Activated CD4-positive, alpha-beta memory T cell treated with anti-CD3 and anti-CD28 coated beads for 36 hours (primary cell): Measurements from ENCODE around the gene CAPZA3. TPM values are rescaled to one million over a fixed set of nuclear protein-coding genes. Genes with fewer than 3 reads are reported as not detected.

Experiments used
- CTCF ChIA-PET: fragments of 350-600 bp; sonication (Branson Sonifier 250); formaldehyde crosslinking; loops from one replicate; lab custom pipeline; 2021; ENCODE audit warnings: antibody characterized with exemption, inconsistent platforms; lab: Charles Lee
- POLR2A ChIA-PET: fragments of 350-600 bp; sonication (Branson Sonifier 250); formaldehyde crosslinking; loops from one replicate; lab custom pipeline; 2021; ENCODE audit warnings: antibody characterized with exemption; lab: Charles Lee
- DNase-seq: peaks from one replicate; pipeline ENCODE4 v3.0.0-alpha.2; 2020
- H3K27ac Mint-ChIP-seq: one replicate; pipeline ENCODE4 v1.8.0; 2021; ENCODE audit warnings: mixed read lengths
- H3K27me3 Mint-ChIP-seq: one replicate; pipeline ENCODE4 v1.8.0; 2021; ENCODE audit warnings: mixed read lengths
- H3K36me3 Mint-ChIP-seq: one replicate; pipeline ENCODE4 v1.8.0; 2021; ENCODE audit warnings: mixed read lengths
- H3K4me1 Mint-ChIP-seq: one replicate; pipeline ENCODE4 v1.8.0; 2021; ENCODE audit warnings: low read depth, mixed read lengths
- H3K4me3 Mint-ChIP-seq: one replicate; pipeline ENCODE4 v1.8.0; 2021; ENCODE audit warnings: mild to moderate bottlenecking, mixed read lengths
- H3K9me3 Mint-ChIP-seq: one replicate; pipeline ENCODE4 v1.8.0; 2021; ENCODE audit warnings: mixed read lengths
- intact Hi-C: fragments of 100-400 bp; cut with micrococcal nuclease; formaldehyde crosslinking; loops from one replicate; pipeline ENCODE4 v1.15.1; 2023
- total RNA-seq, 2 experiments: library from RNA; stranded (reverse); gene quantifications; one replicate each; pipeline ENCODE4 v1.2.3, GENCODE V29; 2021

Gene CAPZA3
- total RNA-seq, 2 experiments from 2014 or later, result not detected

DNA sequence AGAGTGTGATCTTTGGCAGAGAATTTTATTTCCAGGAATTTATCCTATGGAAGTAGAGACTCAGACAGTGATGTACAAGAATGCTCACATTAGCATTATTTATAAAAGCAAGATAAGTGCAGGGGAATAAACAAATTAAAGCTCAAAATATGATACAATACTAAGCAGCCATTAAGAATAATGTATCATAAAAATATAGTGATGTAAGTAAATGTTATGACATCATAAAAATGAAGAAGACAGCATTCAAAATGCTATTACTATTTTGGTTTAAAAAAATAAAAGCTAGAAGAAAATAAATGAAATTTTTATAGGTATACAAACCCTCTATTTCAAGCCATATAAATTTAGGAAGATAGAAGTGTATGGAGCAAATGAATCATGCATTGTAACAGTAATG, 17.2 kb upstream of the CAPZA3 start:
- Mint-ChIP-seq H3K36me3 (no peaks in the 10 kb centered on the region), H3K27me3 (no peaks in the 10 kb centered on the region), H3K9me3 (no peaks in the 10 kb centered on the region), H3K4me1 (no peaks in the 10 kb centered on the region), H3K4me3 (no peak overlapping the region), H3K27ac (no peak overlapping the region)
- ChIA-PET CTCF (no interaction called here), POLR2A (no interaction called here)
- intact Hi-C loops, result no loop called here
- DNase-seq, result no peak

DNA sequence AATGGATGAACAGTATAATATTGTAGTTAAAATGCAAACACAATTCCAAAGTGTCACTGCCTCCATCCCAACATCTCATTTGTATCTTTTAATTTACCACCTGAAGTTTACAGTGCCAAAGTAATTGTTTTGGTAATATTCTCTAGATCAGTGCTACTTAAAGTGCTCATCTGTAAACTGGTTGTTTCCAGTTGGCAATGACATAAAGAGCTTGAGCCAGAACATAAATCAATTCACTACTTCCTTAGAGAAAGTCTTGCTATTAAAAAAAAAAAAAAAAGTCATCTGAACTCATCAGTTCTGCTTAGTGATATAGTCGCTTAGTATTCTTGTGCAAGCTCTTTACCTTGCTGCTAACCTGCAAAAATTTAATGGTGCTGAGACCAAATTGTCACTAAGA, 16.5 kb upstream of the CAPZA3 start:
- H3K36me3 Mint-ChIP-seq, result no peaks in the 10 kb centered on the region
- ChIA-PET POLR2A (no interaction called here), CTCF (interaction anchor here (0.6 kb wide), 1 partner anchor 84 kb away, joined by 3 read pairs; no protein-coding TSS in a partner anchor)
- H3K4me3 Mint-ChIP-seq, result no peak overlapping the region
- H3K27me3 Mint-ChIP-seq, result no peaks in the 10 kb centered on the region
- intact Hi-C loops, result no loop called here
- H3K27ac Mint-ChIP-seq, result no peak overlapping the region
- no peaks in the 10 kb centered on the region for H3K9me3 Mint-ChIP-seq
- no peak for DNase-seq
- no peaks in the 10 kb centered on the region for H3K4me1 Mint-ChIP-seq

DNA sequence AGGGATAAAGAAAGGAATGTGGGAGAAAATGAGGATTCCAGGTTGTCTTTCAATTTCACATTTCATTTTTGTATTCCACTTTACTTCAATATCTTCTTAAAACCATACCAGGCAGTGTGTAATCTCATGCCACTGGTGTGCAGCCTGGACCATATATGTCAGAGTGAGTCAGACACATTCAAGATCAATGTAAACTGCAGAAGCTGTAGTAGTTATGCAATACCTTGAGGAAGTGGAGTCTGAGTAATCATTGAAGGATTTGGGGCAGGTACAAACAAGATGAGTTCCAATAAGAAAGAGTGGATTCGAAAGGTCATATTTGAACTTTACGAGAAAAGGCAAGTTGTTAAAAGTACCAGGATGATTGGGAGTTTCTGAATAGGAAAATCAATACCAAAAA, 14.2 kb upstream of the CAPZA3 start:
- Mint-ChIP-seq H3K9me3 (no peaks in the 10 kb centered on the region), H3K36me3 (no peaks in the 10 kb centered on the region), H3K27ac (no peak overlapping the region), H3K27me3 (no peaks in the 10 kb centered on the region), H3K4me1 (no peaks in the 10 kb centered on the region), H3K4me3 (no peak overlapping the region)
- intact Hi-C loops, result no loop called here
- ChIA-PET CTCF (no interaction called here), POLR2A (no interaction called here)
- no peak for DNase-seq

- Mint-ChIP-seq H3K27me3 (no peaks in the 10 kb centered on the region), H3K36me3 (no peaks in the 10 kb centered on the region), H3K4me3 (no peak overlapping the region), H3K4me1 (no peaks in the 10 kb centered on the region), H3K27ac (no peak overlapping the region), H3K9me3 (peaks cover 7% of the 10 kb centered on the region)
- DNase-seq, result no peak
- CTCF ChIA-PET, result no interaction called here
- POLR2A ChIA-PET, result no interaction called here
- intact Hi-C loops, result no loop called here
Observed at GRCh38 chr12:18731156-18731555, 6.8 kb upstream of the CAPZA3 start.

DNA sequence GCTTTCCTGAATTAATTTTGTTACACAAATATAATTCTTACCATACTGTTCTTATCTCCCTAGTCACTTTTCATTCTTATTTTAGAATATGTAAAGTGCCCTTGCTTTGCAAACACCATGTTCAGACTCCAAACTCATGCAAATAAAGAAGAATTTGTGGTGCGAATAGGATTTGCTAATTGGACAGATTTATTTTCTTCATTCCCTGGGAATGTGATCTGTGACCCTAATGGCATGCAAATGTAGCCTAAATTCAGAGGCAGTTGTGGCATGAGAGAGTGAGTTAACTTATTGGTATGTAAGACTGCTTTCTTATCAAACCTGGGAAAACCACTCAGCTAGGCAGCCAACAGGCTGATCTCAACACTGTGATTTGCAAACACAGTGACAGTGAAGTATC, 10.0 kb downstream of the CAPZA3 start:
- H3K36me3 Mint-ChIP-seq, result no peaks in the 10 kb centered on the region
- intact Hi-C loops, result no loop called here
- ChIA-PET POLR2A (no interaction called here), CTCF (no interaction called here)
- H3K4me1 Mint-ChIP-seq, result no peaks in the 10 kb centered on the region
- no peaks in the 10 kb centered on the region for H3K9me3 Mint-ChIP-seq
- no peak for DNase-seq
- H3K27ac Mint-ChIP-seq, result no peak overlapping the region
- H3K4me3 Mint-ChIP-seq, result no peak overlapping the region
- no peaks in the 10 kb centered on the region for H3K27me3 Mint-ChIP-seq

- CTCF ChIA-PET, result no interaction called here
- Mint-ChIP-seq H3K9me3 (no peaks in the 10 kb centered on the region), H3K4me3 (no peak overlapping the region)
Observed at GRCh38 chr12:18749386-18749957, 11.6 kb downstream of the CAPZA3 start.

GRCh38 chr12:18750085-18750484, 12.2 kb downstream of the CAPZA3 start:
- no peak overlapping the region for H3K27ac Mint-ChIP-seq
- no peaks in the 10 kb centered on the region for H3K4me1 Mint-ChIP-seq
- ChIA-PET POLR2A (no interaction called here), CTCF (no interaction called here)
- intact Hi-C loops, result no loop called here
- no peaks in the 10 kb centered on the region for H3K9me3 Mint-ChIP-seq
- DNase-seq, result no peak
- no peak overlapping the region for H3K4me3 Mint-ChIP-seq
- no peaks in the 10 kb centered on the region for H3K27me3 Mint-ChIP-seq
- no peaks in the 10 kb centered on the region for H3K36me3 Mint-ChIP-seq

More at GRCh38 chr12:18749386-18749957, 11.6 kb downstream of the CAPZA3 start:
- Mint-ChIP-seq H3K4me1 (no peaks in the 10 kb centered on the region), H3K27me3 (no peaks in the 10 kb centered on the region), H3K27ac (no peak overlapping the region), H3K36me3 (no peaks in the 10 kb centered on the region)
- POLR2A ChIA-PET, result no interaction called here
- DNase-seq, result no peak
- intact Hi-C loops, result no loop called here

DNA sequence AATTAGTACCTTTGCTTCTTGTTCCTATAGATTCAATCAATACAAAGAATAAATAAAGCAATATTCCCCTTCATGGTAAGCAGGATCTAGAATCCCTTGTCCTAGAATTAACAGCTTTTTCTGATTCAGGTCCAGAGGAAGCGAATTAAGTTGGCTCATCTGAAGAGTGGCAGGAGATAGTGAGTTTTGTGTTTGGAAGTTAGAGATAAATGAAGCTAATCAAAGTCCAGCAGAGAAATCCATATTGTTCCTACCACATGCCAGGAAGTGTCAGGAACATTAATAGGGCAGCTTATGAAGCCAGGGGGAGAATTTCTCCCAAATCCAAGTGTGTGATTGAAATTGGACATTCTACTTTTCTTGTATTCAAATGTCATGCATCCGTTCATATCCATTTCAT, 13.9 kb downstream of the CAPZA3 start:
- no peaks in the 10 kb centered on the region for H3K4me1 Mint-ChIP-seq
- no peaks in the 10 kb centered on the region for H3K27me3 Mint-ChIP-seq
- ChIA-PET CTCF (no interaction called here), POLR2A (no interaction called here)
- H3K27ac Mint-ChIP-seq, result no peak overlapping the region
- no peaks in the 10 kb centered on the region for H3K36me3 Mint-ChIP-seq
- H3K4me3 Mint-ChIP-seq, result no peak overlapping the region
- no peak for DNase-seq
- no peaks in the 10 kb centered on the region for H3K9me3 Mint-ChIP-seq
- intact Hi-C loops, result no loop called here

DNA sequence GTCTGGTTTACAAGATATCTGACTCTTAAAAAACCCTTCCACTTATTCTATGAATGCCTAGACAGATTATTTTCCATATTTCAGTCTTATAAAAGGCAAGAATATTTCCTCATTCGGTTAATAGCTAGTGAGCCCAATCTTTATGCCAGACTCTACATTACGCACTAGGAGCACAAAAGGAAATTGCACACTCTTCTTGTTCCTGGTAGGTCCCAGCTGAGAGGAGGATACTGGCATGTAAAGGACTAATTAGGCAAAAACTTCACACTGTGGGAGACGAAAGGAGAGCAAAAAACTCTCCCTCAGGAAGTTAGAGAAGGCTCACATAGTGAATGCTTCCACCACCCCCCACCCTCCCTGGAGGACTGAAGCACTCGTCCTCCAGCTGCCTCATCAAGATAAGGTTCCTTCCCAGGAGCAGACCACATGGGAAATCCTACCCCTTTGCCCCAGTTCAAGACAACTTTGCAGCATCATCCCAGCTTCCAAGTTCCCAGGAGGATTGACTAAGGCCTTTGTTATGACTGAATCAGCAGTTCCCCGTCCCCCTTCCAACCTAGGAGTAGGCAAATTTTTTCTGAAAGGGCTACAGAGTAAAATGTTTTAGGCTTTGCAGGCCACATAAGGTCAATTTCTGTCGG, 14.5 kb downstream of the CAPZA3 start:
- intact Hi-C loops, result no loop called here
- no peak overlapping the region for H3K4me3 Mint-ChIP-seq
- H3K27me3 Mint-ChIP-seq, result no peaks in the 10 kb centered on the region
- no peak overlapping the region for H3K27ac Mint-ChIP-seq
- H3K9me3 Mint-ChIP-seq, result no peaks in the 10 kb centered on the region
- no peak for DNase-seq
- ChIA-PET CTCF (no interaction called here), POLR2A (interaction anchor here (0.7 kb wide), 1 partner anchor 56 kb away, joined by 6 read pairs; no protein-coding TSS in a partner anchor)
- H3K4me1 Mint-ChIP-seq, result no peaks in the 10 kb centered on the region
- no peaks in the 10 kb centered on the region for H3K36me3 Mint-ChIP-seq

DNA sequence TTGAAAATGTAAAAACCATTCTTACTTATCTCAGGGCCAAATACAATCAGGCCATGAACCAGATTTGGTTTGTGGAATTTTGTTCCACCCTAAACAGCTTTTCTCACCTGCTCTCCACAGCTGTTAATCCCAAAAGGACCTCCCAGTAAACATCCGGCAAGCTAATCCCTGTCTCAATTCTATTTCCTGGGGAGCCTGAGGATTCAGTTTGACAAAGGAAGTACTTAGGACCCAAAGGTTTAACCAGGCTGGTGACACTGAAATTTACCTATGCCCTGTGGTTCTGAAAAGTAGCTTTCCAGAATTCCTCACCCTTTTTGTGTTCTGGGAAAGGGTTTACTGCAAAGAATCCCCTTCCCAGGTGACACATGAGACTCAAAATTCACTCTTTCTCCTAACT, 15.0 kb downstream of the CAPZA3 start:
- H3K4me1 Mint-ChIP-seq, result no peaks in the 10 kb centered on the region
- DNase-seq, result no peak
- intact Hi-C loops, result no loop called here
- H3K36me3 Mint-ChIP-seq, result no peaks in the 10 kb centered on the region
- H3K4me3 Mint-ChIP-seq, result no peak overlapping the region
- no peaks in the 10 kb centered on the region for H3K9me3 Mint-ChIP-seq
- CTCF ChIA-PET, result no interaction called here
- no peaks in the 10 kb centered on the region for H3K27me3 Mint-ChIP-seq
- H3K27ac Mint-ChIP-seq, result no peak overlapping the region
- POLR2A ChIA-PET, result interaction anchor here (0.7 kb wide), 1 partner anchor 55 kb away, joined by 6 read pairs; no protein-coding TSS in a partner anchor

DNA sequence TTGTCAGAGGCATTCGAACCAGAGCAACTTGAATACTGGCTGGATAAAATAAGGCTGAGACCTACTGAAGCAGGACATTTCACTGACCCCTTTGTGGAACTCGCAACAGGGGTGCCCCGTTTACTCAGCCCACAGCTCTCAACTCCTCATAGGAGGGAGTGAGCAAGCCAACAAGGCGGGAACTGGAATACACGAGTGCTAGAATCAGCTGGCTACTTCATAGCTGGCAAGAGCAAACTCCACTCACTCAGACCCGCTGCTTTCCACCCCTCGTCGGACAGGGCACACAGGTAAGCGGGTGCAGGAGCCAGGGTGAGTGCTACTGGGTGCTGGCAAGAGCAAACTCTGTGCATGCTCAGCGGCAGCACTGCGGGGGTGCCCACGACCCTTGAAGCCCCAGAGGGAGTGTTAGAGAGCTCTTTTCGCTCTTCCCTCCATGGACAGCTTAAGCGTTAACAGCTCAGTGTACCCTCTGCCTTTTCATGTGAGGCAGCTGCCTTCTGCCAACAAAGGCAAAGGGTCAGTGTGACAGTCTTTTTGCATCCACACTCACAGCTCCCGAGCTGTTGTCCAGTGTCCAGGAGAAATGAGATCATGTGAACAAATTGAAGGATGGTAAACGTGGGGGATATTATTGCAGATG, 15.7 kb downstream of the CAPZA3 start:
- intact Hi-C loops, result no loop called here
- ChIA-PET POLR2A (no interaction called here), CTCF (no interaction called here)
- H3K4me3 Mint-ChIP-seq, result no peak overlapping the region
- H3K36me3 Mint-ChIP-seq, result no peaks in the 10 kb centered on the region
- no peaks in the 10 kb centered on the region for H3K9me3 Mint-ChIP-seq
- no peak for DNase-seq
- H3K27ac Mint-ChIP-seq, result no peak overlapping the region
- H3K4me1 Mint-ChIP-seq, result no peaks in the 10 kb centered on the region
- no peaks in the 10 kb centered on the region for H3K27me3 Mint-ChIP-seq

DNA sequence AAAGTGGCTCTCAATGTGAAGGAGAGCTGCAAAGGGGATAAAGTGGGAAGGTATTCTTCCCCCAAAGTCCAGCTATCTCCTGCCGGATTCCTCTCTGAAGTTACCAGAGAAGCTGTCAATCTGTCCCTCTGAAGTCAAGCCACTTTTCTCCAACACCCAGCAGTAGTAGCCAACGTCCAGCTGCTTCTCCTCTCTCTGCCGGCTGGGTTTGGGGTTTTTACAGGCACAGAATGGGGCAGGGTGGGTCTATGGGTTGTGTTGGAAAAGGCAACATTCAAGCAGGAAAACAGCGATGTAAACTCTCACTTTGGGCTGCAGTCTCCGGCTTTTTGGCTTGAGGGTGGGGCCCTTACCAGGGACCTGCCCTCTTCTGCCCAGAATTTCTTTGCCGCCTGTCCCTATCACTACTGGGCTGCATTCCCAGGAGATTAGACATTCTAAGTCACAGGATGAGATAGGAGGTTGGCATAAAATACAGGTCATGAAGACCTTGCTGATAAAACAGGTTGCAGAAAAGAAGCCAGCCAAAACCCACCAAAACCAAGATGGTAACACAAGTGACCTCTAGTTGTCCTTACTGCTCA, 16.3 kb downstream of the CAPZA3 start:
- no peaks in the 10 kb centered on the region for H3K27me3 Mint-ChIP-seq
- intact Hi-C loops, result no loop called here
- POLR2A ChIA-PET, result no interaction called here

More for the DNA sequence above, 16.3 kb downstream of the CAPZA3 start:
- CTCF ChIA-PET, result no interaction called here
- H3K36me3 Mint-ChIP-seq, result no peaks in the 10 kb centered on the region
- H3K9me3 Mint-ChIP-seq, result no peaks in the 10 kb centered on the region
- no peak overlapping the region for H3K4me3 Mint-ChIP-seq
- no peak for DNase-seq
- no peaks in the 10 kb centered on the region for H3K4me1 Mint-ChIP-seq
- H3K27ac Mint-ChIP-seq, result no peak overlapping the region
